Upper lobe of left lung (tissue), 6 donors: ENCODE measurements around the gene DPEP2. TPM values are rescaled to one million over a fixed set of nuclear protein-coding genes. Genes with fewer than 3 reads are reported as not detected.
"Not testable (repeated sequence)": the region's sequence is repeated elsewhere in the genome, so short reads cannot be mapped to it uniquely, and the experiment has no call there.

Source experiments
- ATAC-seq, 2 donors: fragments of 200-7000 bp; cut with Tn5 transposase; one replicate each; pipeline ENCODE4 v1.9.1; 2022; ENCODE audit warnings: mild to moderate bottlenecking in 2 of 2, moderate library complexity in 2 of 2; ENCODE audit not compliant: low FRiP score in 2 of 2
- DNase-seq, 2 donors: peaks; one replicate each; pipeline ENCODE4 v3.0.0-alpha.2; 2019 to 2020
- H3K27ac ChIP-seq, 4 donors: fragments of 200-600 bp; sonication (generic); one replicate each; pipeline ENCODE4 v1.5.1; 2016 to 2019
- H3K27me3 ChIP-seq, 4 donors: fragments of 200-600 bp; sonication (generic); one replicate each; pipeline ENCODE4 v1.5.1; 2017 to 2019
- H3K36me3 ChIP-seq, 4 donors: fragments of 200-600 bp; sonication (generic); one replicate each; pipeline ENCODE4 v1.5.1; 2016 to 2019
- H3K4me1 ChIP-seq, 4 donors: fragments of 200-600 bp; sonication (generic); one replicate each; pipeline ENCODE4 v1.5.1; 2018 to 2019
- H3K4me3 ChIP-seq, 4 donors: fragments of 200-600 bp; sonication (generic); one replicate each; pipeline ENCODE4 v1.5.1; 2017 to 2019; ENCODE audit warnings: mild to moderate bottlenecking in 2 of 4, moderate library complexity in 1 of 4
- H3K9me3 ChIP-seq, 4 donors: fragments of 200-600 bp; sonication (generic); one replicate each; pipeline ENCODE4 v1.5.1; 2018 to 2019
- CTCF ChIP-seq, 6 experiments: fragments of 450-650 bp in 4 of 6; fragments of 200-600 bp in 2 of 6; sonication (generic) in 2 of 6; IDR thresholded peaks; one replicate each; pipeline ENCODE4 v1.5.1; 2016 to 2019; ENCODE audit warnings: antibody characterized with exemption in 6 of 6
- EP300 ChIP-seq, 4 donors: sonication (generic); formaldehyde crosslinking; IDR thresholded peaks; one replicate each; pipeline ENCODE4 v1.5.1; 2017; ENCODE audit warnings: antibody characterized with exemption in 4 of 4, control low read depth in 2 of 4
- POLR2A ChIP-seq, 4 donors: fragments of 450-650 bp; IDR thresholded peaks; one replicate each; pipeline ENCODE4 v1.5.1; 2016 to 2017; ENCODE audit warnings: antibody characterized with exemption in 4 of 4, mild to moderate bottlenecking in 2 of 4
- POLR2AphosphoS5 ChIP-seq, 2 donors: sonication (generic); formaldehyde crosslinking; IDR thresholded peaks; one replicate each; pipeline ENCODE4 v1.5.1; 2017; ENCODE audit warnings: antibody characterized with exemption in 2 of 2
- WGBS, 2 donors: methylation state at CpG; one replicate each; pipeline ENCODE4 v1.1.5; 2017 to 2018; 5-methylcytosine and 5-hydroxymethylcytosine counted together
- total RNA-seq, 6 donors: library from RNA; depleted of rRNA in 4 of 6; stranded (reverse); fragments of >200 nt in 4 of 6; gene quantifications; one replicate each; pipeline versions ENCODE4 v1.1.0 to v1.2.1, GENCODE V29; 2016 to 2021
- donor health status: DM: no; HTN: no; CAD: no; lungs with moderate emphysema.
- donor health status: DM: no; HTN: yes; CAD: no; lungs with severe emphysema.

The DPEP2 gene
- total RNA-seq, 6 donors from 2014 or later, result 7.1 to 56.6 (median 23.0) TPM

DNA sequence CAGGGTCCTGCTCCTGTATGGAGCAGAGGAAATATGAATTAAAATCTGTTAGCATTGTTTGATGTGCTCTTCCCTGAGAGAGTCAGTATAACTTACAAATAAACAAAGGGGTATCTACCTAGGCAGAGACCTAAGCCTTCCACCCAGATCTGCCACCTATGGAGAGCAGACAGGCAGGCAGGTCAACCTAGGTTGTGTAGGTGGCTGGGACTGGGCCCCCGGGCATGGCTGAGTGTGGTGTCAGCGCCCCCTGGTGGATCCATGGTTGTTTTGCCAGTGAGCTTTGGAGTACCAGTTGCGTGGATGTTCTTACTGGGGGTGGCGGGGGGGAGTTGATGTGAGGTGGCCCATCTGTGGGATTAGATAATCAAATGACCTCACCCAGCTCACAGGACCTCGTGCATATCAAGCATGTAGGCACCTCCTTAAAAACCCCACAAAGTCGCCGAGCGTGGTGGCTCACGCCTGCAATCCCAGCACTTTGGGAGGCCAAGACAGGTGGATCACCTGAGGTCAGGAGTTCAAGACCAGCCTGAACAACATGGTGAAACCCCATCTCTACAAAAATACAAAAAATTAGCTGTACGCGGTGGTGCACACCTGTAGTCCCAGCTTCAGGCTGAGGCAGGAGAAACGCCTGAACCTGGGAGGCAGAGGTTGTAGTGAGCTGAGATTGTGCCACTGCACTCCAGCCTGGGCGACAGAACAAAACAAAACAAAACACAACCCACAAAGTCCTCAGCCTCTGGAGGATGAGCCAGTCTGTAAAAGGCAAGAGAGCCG is 41.4 kb upstream of the DPEP2 start:
- ATAC-seq (peak; percentile 95 to 96), DNase-seq (peak; percentile 85 to 93)
- Histone ChIP-seq H3K27ac (peak overlapping the region in 3 of 4 donors; percentile 46 to 83 (median 71)), H3K36me3 (peaks cover 0 to 16% (median 0%) of the 10 kb centered on the region in 4 donors), H3K4me1 (peaks cover 11 to 24% (median 19%) of the 10 kb centered on the region in 4 donors), H3K4me3 (no peak overlapping the region), H3K9me3 (no peaks in the 10 kb centered on the region), H3K27me3 (no peaks in the 10 kb centered on the region)
- 62 to 72% methylated on average over 13 to 14 of the region's 14 CpGs for WGBS, 2 donors
- TF ChIP-seq POLR2AphosphoS5 (IDR thresholded peaks at IDR 0.05) (no peak), CTCF (IDR thresholded peaks at IDR 0.05) (peak; percentile 85 to 92 (median 90))

DNA sequence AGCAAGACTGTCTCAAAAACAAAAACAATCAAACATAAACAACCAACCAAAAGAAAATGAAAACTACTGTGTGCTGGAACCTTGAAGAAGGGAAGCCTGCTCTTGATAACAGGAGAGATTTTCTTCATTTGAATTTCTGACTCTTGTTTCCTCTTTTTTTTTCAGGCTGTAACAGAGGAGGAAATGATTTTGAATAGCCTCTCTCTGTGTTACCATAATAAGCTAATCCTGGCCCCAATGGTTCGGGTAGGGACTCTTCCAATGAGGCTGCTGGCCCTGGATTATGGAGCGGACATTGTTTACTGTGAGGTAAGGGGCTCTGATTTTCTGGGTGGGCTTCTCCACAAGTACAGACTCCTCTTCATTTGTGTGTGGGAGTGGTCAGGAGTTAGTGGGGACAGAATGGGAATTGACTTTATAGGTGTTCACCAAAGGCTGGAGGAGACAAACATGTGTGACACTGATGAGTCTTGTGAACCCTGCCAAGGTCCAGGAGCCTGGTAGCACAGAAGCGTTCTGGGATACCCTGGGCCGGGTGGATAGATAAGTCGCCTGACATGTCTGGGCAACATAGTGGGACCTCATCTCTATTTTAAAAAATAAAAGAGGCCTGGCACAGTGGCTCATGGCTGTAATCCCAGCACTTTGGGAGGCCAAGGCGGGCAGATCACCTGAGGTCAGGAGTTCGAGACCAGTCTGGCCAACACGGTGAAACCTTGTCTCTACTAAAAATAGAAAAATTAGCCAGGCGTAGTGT is 38.7 kb upstream of the DPEP2 start:
- Histone ChIP-seq H3K4me1 (peaks cover 11 to 24% (median 19%) of the 10 kb centered on the region in 4 donors), H3K36me3 (peaks cover 0 to 16% (median 0%) of the 10 kb centered on the region in 4 donors), H3K9me3 (no peaks in the 10 kb centered on the region), H3K27me3 (no peaks in the 10 kb centered on the region), H3K4me3 (no peak overlapping the region), H3K27ac (peak overlapping the region; percentile 38 to 83 (median 68))
- DNase-seq, result no peak
- TF ChIP-seq EP300 (IDR thresholded peaks at IDR 0.05) (no peak), POLR2A (IDR thresholded peaks at IDR 0.05) (no peak), CTCF (IDR thresholded peaks at IDR 0.05) (no peak), POLR2AphosphoS5 (IDR thresholded peaks at IDR 0.05) (no peak)
- WGBS, 2 donors, result 86 to 87% methylated on average over 9 of the region's 9 CpGs
- ATAC-seq, result no peak

- H3K4me3 ChIP-seq, result no peak overlapping the region
- H3K27me3 ChIP-seq, result no peaks in the 10 kb centered on the region
- 85 to 86% methylated on average over 2 of the region's 2 CpGs for WGBS, 2 donors
- H3K36me3 ChIP-seq, result peaks cover 0 to 9% (median 0%) of the 10 kb centered on the region in 4 donors
- peaks cover 6 to 13% (median 9%) of the 10 kb centered on the region in 4 donors for H3K4me1 ChIP-seq
- ATAC-seq, result no peak
- no peak overlapping the region for H3K27ac ChIP-seq
- no peaks in the 10 kb centered on the region for H3K9me3 ChIP-seq
- DNase-seq, result no peak
- TF ChIP-seq POLR2AphosphoS5 (IDR thresholded peaks at IDR 0.05) (no peak), POLR2A (IDR thresholded peaks at IDR 0.05) (no peak), EP300 (IDR thresholded peaks at IDR 0.05) (no peak), CTCF (IDR thresholded peaks at IDR 0.05) (no peak)
These were observed 35.9 kb upstream of the DPEP2 start for GRCh38 chr16:68035227-68035626.

- Histone ChIP-seq H3K27ac (no peak overlapping the region), H3K4me3 (no peak overlapping the region), H3K27me3 (no peaks in the 10 kb centered on the region), H3K36me3 (peaks cover 0 to 4% (median under 1%) of the 10 kb centered on the region in 4 donors), H3K9me3 (no peaks in the 10 kb centered on the region), H3K4me1 (peaks cover 1 to 9% (median 4%) of the 10 kb centered on the region in 4 donors)
- ATAC-seq (no peak), DNase-seq (no peak)
- no peak for TF ChIP-seq POLR2A (IDR thresholded peaks at IDR 0.05)
- no peak for TF ChIP-seq POLR2AphosphoS5 (IDR thresholded peaks at IDR 0.05)
- 96 to 97% methylated on average over 2 of the region's 2 CpGs for WGBS, 2 donors
These were observed 33.8 kb upstream of the DPEP2 start for GRCh38 chr16:68033101-68033500.

DNA sequence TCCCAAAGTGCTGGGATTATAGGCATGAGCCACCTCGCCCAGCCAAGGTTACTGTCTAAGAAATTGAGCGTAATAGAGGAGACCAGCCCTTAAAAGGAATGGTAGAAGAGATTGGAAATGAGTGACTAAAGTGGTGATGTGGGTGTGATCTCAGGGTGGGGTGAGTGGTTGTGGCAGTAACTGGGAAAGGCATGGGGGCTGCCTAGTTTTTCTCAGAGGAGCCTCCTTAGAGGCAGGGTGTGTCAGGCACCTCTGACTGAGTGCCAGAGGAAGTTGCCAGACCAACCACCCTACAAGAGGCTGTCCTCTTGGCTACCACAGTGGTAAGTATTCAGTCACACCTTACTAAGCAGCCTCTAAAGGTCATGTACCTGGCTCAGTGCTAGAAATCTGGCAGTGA is 32.7 kb upstream of the DPEP2 start:
- Histone ChIP-seq H3K27me3 (no peaks in the 10 kb centered on the region), H3K27ac (peak overlapping the region in 3 of 4 donors; percentile 1 to 70 (median 44)), H3K36me3 (peaks cover 0 to 7% (median 4%) of the 10 kb centered on the region in 4 donors), H3K9me3 (no peaks in the 10 kb centered on the region), H3K4me1 (peaks cover 0 to 4% (median 2%) of the 10 kb centered on the region in 4 donors), H3K4me3 (no peak overlapping the region)
- DNase-seq (peak in 1 of 2 donors; percentile 81), ATAC-seq (peak; percentile 63 to 93)
- TF ChIP-seq POLR2A (IDR thresholded peaks at IDR 0.05) (no peak), CTCF (IDR thresholded peaks at IDR 0.05) (no peak), POLR2AphosphoS5 (IDR thresholded peaks at IDR 0.05) (no peak), EP300 (IDR thresholded peaks at IDR 0.05) (no peak)
- 83 to 91% methylated on average over 2 of the region's 2 CpGs for WGBS, 2 donors

- peak in 1 of 2 donors; percentile 64 for ATAC-seq
- WGBS, 2 donors, result 71 to 78% methylated on average over 6 of the region's 6 CpGs
These were observed 30.8 kb upstream of the DPEP2 start for GRCh38 chr16:68030108-68030507.

More at GRCh38 chr16:68030108-68030507, 30.8 kb upstream of the DPEP2 start:
- H3K27ac ChIP-seq, H3K4me3 ChIP-seq, DNase-seq, H3K9me3 ChIP-seq, H3K4me1 ChIP-seq, H3K27me3 ChIP-seq: not testable (repeated sequence)
- peaks cover 0 to 13% (median 4%) of the 10 kb centered on the region in 4 donors for H3K36me3 ChIP-seq
